Left cardiac atrium (tissue), 4 donors: ENCODE measurements around the gene ASB18. TPM values are rescaled to one million over a fixed set of nuclear protein-coding genes. Genes with fewer than 3 reads are reported as not detected.

Source experiments
- ATAC-seq, 2 donors: fragments of 200-7000 bp; cut with Tn5 transposase; one replicate each; pipeline ENCODE4 v1.9.1; 2020; ENCODE audit warnings: mild to moderate bottlenecking in 2 of 2, moderate library complexity in 2 of 2
- DNase-seq: peaks from one replicate; pipeline ENCODE4 v3.0.0-alpha.2; 2020
- intact Hi-C, 2 donors: fragments of 100-400 bp; cut with DNase I; formaldehyde crosslinking; loops; one replicate each; pipeline versions ENCODE4 v1.14.1 to v1.15.1; 2022 to 2023
- total RNA-seq, 2 donors: library from RNA; stranded (reverse); fragmentation: NEBNext Ultra II Directional; extraction: Animal tissue kit (Norgen Biotek cat#: 25700); gene quantifications; one replicate each; pipeline ENCODE4 v1.2.1, GENCODE V29; 2021
- donor health status: DM: no; HTN: yes; CAD: no.
- donor health status: DM: no; HTN: yes; CAD: no; lungs with severe emphysema.
- donor health status: DM: yes; HTN: yes; CAD: no.
- donor health status: Dilated cardiomyopathy.

The ASB18 gene
- total RNA-seq, 2 donors from 2014 or later, result 1.9 to 2.7 TPM

DNA sequence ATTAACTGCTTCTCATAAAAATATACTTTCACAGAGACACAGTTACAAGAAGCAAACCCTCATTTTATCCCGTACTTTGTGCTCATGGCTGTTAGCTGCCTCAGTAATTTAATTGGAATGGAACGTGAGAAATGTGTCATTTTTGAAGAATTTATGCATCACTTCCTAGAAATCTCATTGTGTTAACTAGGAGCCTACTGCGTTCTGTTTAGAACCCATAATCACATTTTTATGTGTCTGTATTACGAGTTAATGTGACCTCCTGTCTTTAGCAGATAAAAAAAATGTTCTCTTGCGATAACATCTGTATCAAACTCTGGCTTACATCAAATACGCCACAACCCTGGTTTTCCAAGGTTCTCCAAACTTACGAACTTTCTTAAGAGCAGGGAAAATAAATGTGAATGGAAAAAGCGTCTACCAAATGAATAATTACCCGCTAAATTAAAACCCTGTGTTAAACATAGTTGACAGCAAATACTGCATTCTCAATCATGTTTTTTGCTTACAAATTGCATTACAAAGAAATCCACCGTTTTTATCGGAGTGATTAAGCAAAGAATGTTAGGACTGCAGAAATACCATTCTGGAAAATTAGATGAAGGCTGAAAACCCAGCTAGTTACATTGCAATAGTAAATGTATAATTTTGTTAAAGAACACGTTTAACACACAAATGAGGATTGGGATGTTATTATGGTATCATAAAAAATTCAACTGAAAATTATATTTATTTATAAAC lies 84.0 kb downstream of the ASB18 start:
- intact Hi-C loops, result loop anchor here in 1 of 2 donors (5.0 kb wide), 1 partner anchor 398 kb away; no protein-coding TSS in a partner anchor
- DNase-seq, result no peak
- peak in 1 of 2 donors; percentile 35 for ATAC-seq

DNA sequence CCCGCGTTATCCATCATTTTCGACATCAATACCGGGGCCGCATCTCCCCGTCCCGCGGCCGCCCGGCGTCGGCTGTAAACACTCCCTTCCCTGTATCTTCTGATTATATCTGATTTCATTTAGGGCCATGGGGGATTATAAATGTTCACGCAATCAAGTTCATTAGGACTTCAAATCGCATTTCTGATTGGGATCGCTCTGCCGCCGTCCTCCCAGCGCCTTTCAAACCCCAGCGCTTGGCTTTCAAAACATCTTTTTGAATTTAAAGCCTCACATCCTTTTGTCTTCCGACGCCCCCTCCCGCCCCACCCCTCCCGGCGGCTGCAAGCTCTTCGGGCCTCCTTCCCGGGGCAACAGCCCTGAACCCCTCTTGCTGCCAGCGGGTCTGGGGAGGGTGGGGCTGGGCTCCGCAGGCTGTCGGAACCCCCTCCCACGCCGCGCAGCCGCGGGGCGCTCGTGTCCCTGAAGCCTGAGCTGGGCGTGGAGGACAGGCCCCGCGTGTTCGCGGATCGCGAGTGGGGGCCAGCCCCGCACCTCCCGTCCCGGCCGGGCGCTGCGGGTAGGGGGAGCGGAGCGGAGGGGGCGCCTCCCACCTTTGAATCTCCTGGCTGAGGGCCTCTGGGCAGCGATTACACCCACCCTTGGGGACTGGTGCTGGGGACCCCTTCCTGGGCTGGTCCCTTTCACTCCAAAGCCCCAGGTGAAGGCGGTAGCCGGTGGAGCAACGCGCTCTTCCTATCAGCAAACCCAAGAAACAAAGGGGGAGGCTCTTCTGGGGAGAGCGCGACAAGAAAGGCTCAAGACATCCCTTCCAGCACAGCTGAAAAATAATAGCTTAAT lies 84.8 kb downstream of the ASB18 start:
- DNase-seq (no peak), ATAC-seq (no peak)
- intact Hi-C loops, result loop anchor here (5.0 to 10.0 kb wide), 3 partner anchors 375 to 402 kb away; no protein-coding TSS in a partner anchor

DNA sequence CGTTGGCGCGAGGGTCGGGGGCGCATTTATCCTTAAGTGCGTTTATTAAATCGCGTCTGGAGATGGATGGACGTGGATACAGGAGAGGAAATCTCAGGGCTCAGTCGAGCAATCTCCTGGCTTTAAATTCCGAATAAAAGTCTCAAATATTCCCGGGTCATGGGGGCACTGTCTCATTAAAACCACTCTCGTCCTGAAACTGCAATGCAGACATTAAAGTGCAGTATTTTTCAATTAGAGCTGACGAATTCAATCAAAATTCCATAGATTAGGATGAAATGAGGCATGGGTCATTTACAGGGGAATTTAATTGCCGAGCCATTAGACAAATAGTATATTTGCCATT lies 85.3 kb downstream of the ASB18 start:
- intact Hi-C loops, result loop anchor here (5.0 to 10.0 kb wide), 2 partner anchors 374 to 402 kb away; no protein-coding TSS in a partner anchor
- ATAC-seq, result no peak
- no peak for DNase-seq

DNA sequence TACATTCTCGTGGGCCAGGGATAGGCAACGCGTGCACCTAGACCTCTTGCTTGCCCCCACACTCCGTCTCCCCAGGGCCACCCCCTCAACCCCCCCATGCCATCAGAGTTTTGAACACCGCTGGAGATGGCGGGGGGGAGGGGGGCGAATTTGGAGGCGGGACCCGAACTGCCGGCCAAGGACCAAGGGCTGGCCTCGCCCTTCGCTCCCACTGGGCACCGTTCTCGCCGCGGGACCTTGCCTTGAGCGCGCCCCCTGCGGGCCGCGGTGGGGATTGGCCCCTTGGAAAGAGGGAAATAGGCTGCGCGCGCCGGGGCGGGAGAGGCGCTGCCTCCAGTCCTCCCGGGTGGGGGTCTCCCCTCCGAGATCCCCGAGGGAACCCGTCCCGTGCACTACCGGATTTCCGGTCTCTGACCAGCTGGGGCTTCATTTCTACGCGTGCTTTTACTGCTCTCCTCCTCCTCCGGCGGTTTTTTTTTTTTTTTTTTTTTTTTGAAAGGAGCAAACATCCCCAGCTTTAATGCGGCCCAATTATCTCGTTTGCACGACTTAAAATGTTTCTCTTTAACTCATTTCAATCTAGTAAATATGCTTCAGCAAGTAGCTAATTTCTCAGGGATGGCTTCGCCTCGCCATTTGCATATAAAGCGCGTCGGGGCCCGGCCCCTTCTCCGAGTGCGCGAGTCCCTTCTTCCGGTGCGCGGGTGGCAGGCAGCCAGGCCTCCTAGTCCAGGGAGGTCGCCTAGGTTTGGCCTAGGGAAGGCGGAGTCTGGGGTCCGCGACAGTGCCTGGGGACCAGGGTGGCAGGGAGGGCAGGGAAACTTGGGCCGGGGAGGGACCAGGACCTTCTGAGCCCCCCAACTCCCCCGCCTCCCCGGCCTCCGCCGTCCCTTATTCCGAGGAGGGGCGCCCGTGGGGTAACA lies 86.0 kb downstream of the ASB18 start:
- DNase-seq, result peak; percentile 62
- intact Hi-C loops, result loop anchor here (5.0 to 10.0 kb wide), 2 partner anchors 373 to 401 kb away; no protein-coding TSS in a partner anchor
- ATAC-seq, result peak; percentile 78 to 79

DNA sequence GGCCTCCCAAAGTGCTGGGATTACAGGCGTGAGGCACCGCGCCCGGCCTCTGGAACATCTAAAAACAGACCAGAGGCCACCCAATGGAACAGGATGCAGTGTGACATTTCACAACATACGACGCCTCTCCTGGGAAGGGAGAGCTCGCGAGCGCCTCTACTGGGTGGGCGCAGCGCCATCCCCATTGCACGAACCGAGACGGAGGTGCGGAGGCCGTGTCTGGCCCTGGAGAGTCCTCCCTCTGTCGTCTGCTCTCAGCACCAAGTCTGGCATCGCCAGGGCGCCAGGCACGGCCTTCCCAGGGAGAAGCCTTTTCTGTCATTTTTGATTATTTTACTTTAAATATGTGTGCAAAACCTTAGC lies 86.6 kb downstream of the ASB18 start:
- intact Hi-C loops, result loop anchor here (5.0 to 10.0 kb wide), 2 partner anchors 373 to 400 kb away; no protein-coding TSS in a partner anchor
- DNase-seq (peak; percentile 60), ATAC-seq (peak; percentile 45 to 51)

DNA sequence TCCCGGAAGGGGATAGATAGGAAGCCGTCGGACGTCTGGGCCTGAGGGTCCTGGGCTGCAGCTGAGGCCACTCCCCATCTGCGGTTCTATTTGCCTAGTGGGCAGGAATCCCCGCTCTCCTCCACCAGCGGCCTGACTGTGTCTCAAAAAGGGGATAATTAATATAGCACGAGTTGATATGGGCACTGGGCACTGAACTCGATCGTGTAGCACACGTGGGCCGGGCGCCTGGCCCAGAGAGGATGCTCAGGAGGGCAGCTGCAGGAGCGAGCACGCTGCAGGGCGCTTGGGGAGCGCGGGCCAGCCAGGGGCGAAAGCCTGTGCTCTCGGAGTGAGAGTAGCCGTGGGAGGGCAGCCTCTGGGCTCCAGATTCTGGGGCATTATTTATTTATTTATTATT lies 87.3 kb downstream of the ASB18 start:
- DNase-seq (no peak), ATAC-seq (no peak)
- intact Hi-C loops, result loop anchor here (5.0 to 10.0 kb wide), 2 partner anchors 372 to 400 kb away; no protein-coding TSS in a partner anchor

DNA sequence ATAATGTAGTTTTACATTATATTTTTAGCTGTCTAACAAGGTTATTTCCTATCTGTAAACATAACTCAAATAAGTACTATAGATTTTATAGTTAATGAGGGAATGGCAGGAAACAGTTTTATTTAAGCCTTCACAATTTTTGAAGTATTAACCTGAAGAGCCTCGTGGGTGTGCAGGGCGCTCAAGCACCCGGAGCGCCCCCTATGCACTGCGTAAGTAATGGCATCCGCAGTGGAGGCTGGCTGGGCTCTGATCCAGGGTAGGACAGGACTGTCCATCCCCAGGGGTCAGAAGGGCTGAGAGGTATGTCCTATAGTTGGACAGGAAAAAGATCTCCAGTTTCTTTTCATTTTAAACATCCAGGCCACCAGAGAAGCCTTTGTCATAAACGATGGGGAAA lies 87.8 kb downstream of the ASB18 start:
- intact Hi-C loops, result loop anchor here (5.0 to 10.0 kb wide), 2 partner anchors 372 to 399 kb away; no protein-coding TSS in a partner anchor
- ATAC-seq (no peak), DNase-seq (no peak)

DNA sequence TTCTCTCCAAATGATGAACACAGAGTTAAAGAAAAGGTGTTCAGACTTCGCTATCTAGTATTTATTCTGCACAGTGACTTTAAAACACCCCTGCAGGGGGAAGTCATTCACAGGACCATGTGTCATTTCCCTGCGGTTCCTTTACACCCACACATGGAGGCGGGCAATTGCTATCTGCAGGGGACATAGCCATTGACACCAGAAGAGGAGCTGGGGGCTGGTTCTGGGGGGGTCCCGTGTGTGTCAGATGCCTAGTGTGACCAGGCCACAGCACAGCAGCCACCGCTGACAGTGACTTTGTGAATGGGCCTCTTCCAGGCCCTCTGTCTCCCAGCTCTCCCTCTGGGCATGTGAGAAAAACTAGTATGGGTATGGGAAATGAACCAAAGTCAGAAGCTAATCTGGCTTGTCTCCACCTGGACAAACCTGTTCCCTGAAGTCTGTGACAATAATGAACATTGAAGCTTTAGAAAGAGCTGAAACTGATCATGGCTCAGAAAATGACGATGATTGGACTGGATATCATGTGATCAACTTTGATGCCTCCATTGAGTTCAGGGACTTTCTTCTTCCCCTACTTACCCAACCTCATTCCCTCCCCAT lies 88.6 kb downstream of the ASB18 start:
- ATAC-seq, result no peak
- intact Hi-C loops, result loop anchor here (5.0 to 10.0 kb wide), 2 partner anchors 371 to 398 kb away; no protein-coding TSS in a partner anchor
- no peak for DNase-seq

DNA sequence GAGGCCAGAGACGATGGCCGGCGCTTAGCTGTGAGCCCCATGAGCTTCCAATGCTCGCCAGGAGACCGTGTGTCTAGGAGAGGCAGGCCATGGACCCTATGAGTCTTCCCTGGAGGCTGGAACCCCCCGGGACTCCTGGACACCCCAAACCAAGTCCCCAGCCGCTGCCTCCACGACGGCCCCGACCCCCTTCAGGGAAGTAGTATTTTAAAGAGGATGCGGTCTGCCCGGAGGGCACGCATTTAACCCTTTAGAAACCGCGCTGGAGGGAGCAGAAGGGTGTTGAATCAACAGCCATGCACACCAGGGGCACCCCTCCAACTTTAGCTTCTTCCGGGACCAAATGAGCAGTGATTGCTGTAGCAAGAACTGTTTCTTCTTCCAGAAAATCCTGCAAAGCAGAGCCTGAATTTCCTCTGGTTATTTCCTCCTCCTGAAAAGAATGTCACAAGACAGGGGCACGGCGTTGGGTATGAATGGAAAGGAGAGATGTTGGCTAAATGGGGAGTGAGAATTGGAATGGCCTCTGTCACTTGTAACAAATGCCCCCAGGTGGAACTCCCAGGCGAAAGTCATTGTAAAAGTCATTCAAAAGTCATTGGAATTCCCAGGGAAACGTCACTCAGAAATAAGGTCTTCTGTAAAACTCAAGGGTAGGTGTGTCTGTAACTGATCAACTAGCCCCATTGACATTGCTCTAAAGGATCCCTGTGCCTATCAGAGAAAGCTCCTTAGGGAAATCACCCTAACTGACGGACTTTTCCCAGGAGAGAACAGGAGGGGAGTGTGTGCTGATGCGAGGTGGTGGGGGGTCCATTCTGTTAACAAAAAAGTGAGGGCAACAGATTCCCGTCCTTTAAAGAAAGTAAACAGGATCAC lies 90.2 kb downstream of the ASB18 start:
- intact Hi-C loops, result loop anchor here in 1 of 2 donors (10.0 kb wide), 1 partner anchor 369 kb away; no protein-coding TSS in a partner anchor
- ATAC-seq (no peak), DNase-seq (no peak)

DNA sequence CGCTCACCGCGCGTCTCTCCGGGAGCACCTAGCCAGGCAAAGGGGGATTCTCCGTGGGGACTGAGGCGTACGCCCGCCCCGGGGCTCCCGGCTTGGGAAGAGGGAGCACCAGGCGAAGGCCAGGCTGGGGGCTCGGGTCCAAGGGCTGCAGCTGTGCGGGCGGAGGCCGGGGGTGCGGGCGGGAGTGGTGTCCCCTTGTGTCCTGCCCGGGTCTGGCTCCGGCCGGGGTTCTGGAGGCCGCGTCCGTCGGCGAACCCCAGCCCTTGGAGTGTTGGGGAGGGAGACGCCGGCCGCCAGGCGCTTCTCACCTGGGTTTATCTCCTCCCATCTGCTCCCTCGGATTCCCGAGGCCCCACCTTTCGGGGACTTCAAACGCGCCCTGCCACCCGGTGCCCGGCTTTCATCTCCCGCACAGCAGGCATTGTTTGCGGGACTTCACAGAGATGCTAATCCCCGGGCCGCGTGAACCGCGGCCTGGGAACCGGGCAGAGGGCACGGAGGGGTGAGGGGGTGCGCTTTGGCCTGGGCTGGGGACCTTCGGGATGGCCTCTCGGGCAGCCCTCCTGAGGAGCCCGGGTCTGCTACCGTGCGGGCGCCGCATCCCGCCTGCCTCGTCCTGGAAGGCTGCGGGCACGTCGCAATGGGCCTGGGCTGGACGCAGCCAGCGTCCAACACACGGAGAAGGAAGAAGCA lies 91.0 kb downstream of the ASB18 start:
- DNase-seq (no peak), ATAC-seq (no peak)
- intact Hi-C loops, result loop anchor here in 1 of 2 donors (10.0 kb wide), 1 partner anchor 368 kb away; no protein-coding TSS in a partner anchor

DNA sequence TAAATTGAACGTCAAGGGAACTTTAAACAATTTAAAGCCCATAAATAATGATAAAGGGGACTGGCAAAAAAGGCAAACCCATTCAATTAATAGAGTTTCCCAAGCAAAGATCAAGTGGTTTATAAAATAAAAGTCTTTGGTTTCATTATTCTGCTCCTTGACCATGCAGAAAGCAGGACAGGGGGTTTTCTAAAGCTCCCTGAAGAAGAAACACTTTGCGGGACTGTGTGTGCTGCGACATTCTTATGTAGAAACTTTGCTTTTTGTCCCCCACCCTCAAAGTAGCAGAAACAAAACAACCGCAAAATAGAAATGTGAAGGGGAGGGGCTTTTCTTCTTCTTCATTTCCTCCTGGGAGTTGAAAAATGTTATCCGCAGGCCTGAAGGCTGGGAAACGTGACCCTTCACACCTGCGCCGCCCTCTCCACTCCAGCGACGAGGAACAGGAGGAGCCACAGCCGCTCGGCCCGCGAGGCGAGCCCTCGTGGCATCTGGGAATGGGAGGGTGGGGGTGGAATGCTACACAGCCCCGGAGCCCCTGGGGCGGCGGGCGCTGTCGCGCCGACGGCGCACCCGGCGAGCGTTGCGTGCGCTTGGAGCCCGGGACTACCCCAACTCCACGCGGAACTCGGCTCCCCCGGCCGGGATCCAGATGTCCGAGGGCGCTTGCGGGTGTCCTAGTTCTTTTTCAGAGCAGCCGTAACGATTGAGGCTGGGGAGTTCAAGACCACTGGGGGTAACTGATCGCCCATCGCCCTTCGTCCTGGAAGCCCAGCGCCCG lies 91.8 kb downstream of the ASB18 start:
- no peak for DNase-seq
- intact Hi-C loops, result loop anchor here in 1 of 2 donors (10.0 kb wide), 1 partner anchor 368 kb away; no protein-coding TSS in a partner anchor

DNA sequence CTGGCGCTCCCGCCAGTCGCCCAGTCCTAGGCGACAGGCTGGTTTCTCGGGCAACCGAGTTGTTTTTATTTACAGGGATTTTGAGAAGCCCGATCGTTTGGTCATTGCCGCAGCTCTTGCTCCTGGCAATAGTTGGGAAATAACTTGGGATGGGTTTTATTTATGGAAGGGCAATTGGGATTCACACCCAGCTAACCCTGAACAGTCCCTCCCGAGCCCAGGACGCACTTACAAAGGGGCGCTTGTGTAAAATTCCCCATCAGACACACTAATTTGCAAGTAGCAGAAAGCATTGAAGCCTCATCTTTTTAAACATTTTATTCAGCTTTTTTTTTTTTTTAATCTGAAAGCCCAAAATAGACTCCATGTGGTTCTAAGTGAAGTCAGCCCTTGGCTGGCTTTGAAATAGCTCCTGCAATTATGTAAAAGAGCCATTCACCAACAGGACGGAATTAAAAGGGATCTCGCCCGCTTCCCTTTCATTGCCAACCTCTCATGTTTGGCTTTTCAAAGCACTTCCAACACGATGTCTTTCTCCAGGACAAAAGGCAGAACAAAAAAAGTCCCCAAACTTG lies 92.4 kb downstream of the ASB18 start:
- intact Hi-C loops, result loop anchor here in 1 of 2 donors (10.0 kb wide), 1 partner anchor 367 kb away; no protein-coding TSS in a partner anchor
- ATAC-seq, result no peak
- DNase-seq, result no peak

More for the DNA sequence above, 91.8 kb downstream of the ASB18 start:
- ATAC-seq, result no peak

DNA sequence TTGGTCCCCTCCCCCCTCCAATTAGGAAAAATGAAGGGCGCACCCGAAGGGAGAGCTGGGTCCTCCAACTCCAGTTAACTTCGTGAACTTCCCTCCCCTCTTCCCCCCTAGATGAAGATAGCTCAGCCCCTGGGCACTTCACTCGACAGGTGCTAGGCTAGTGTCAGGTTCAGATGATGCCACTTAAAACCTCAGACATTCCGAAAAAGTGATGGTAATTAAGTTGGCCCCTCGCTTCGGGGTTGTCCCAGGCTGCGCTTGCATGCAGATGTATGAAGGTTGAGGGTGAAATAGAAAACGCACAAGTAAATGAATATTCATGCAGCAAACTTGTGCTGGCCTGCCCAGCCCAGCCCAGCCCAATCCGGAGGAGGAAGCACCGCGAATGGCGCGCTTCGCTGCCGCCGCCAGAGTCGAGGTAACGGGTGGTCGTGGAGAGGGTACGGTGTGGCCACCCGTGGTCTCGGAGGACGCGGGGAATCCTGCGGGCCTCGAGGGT lies 93.0 kb downstream of the ASB18 start:
- intact Hi-C loops, result loop anchor here in 1 of 2 donors (10.0 kb wide), 1 partner anchor 366 kb away; no protein-coding TSS in a partner anchor
- DNase-seq (no peak), ATAC-seq (no peak)

DNA sequence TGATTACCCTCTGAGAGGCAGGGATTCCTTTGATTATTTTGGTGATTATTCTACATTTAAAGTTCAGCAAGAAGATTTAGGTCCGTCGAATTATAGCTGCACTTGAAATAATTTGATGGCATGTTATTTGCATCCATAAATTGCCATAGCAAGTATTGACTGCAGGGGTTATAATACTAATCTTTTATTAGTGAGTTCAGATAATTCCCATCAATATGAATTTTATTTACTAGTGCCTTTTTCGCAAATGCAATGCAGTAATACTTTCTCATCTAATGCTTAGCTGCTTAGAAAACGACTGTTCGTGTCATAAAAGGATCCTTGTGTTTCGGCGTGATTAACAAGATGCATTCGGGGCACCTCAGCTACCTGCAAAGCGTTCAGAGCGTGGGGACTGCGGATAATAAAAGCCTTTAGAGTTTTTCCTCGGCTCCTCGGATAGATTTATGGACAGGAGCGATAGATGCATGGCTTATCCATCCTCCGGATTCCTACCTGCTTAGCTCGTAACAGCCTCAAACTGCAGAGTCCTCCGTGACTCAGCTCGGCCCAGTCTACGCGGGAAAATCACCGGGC lies 93.5 kb downstream of the ASB18 start:
- intact Hi-C loops, result loop anchor here in 1 of 2 donors (10.0 kb wide), 1 partner anchor 366 kb away; no protein-coding TSS in a partner anchor
- ATAC-seq, result no peak
- DNase-seq, result no peak
